HL-60 (cell line): ENCODE results near the gene TOMM34.

Experiments used
- DNase-seq, 2 experiments: peaks; one replicate each; pipeline ENCODE4 v3.0.0-alpha.2; 2010 to 2020; ENCODE audit warnings: low read depth in 1 of 2, low spot score in 1 of 2
- H3K27ac ChIP-seq: fragments of 250-450 bp; sonication (Bioruptor Pico); replicated peaks from 2 replicates; pipeline ENCODE4 v1.5.1; 2020; ENCODE audit warnings: mild to moderate bottlenecking, moderate library complexity
- H3K27me3 ChIP-seq: fragments of 250-450 bp; sonication (Bioruptor Pico); 2 replicates; pipeline ENCODE4 v1.5.1; 2021; ENCODE audit warnings: mild to moderate bottlenecking, moderate library complexity; ENCODE audit not compliant: insufficient read depth, poor library complexity, severe bottlenecking
- H3K4me3 ChIP-seq: replicated peaks from 2 replicates; pipeline ENCODE4 v1.5.1; 2011; ENCODE audit warnings: mild to moderate bottlenecking, control low read depth, low read length; ENCODE audit not compliant: insufficient read depth
- CTCF ChIP-seq: IDR thresholded peaks from one replicate; pipeline ENCODE4 v1.5.1; 2011; ENCODE audit warnings: low read length, control low read depth, inconsistent platforms; ENCODE audit not compliant: insufficient read depth
- GABPA ChIP-seq: IDR thresholded peaks from 2 replicates; pipeline ENCODE4 v1.6.1; 2012; ENCODE audit warnings: low read depth
- POLR2AphosphoS5 ChIP-seq: IDR thresholded peaks from 2 replicates; pipeline ENCODE4 v1.6.1; 2012; ENCODE audit warnings: low read depth
- SPI1 ChIP-seq: IDR thresholded peaks from 2 replicates; pipeline ENCODE4 v1.6.1; 2012; ENCODE audit warnings: low read depth, mild to moderate bottlenecking, borderline replicate concordance
- TF ChIP-seq, protein P1 (sequence below): IDR thresholded peaks from 2 replicates; pipeline ENCODE4 v1.6.1; 2012; ENCODE audit warnings: low read depth; ENCODE audit not compliant: insufficient replicate concordance

The TOMM34 gene

GRCh38 chr20:44959638-44960102 lies 527 bp downstream of the TOMM34 start:
- DNase-seq = peak in 1 of 2 experiments; percentile 24
- H3K27ac ChIP-seq = peak overlapping the region; percentile 67
- TF ChIP-seq CTCF (no peak), GABPA (no peak), POLR2AphosphoS5 (no peak), SPI1 (no peak)
- TF ChIP-seq, protein P1, sequence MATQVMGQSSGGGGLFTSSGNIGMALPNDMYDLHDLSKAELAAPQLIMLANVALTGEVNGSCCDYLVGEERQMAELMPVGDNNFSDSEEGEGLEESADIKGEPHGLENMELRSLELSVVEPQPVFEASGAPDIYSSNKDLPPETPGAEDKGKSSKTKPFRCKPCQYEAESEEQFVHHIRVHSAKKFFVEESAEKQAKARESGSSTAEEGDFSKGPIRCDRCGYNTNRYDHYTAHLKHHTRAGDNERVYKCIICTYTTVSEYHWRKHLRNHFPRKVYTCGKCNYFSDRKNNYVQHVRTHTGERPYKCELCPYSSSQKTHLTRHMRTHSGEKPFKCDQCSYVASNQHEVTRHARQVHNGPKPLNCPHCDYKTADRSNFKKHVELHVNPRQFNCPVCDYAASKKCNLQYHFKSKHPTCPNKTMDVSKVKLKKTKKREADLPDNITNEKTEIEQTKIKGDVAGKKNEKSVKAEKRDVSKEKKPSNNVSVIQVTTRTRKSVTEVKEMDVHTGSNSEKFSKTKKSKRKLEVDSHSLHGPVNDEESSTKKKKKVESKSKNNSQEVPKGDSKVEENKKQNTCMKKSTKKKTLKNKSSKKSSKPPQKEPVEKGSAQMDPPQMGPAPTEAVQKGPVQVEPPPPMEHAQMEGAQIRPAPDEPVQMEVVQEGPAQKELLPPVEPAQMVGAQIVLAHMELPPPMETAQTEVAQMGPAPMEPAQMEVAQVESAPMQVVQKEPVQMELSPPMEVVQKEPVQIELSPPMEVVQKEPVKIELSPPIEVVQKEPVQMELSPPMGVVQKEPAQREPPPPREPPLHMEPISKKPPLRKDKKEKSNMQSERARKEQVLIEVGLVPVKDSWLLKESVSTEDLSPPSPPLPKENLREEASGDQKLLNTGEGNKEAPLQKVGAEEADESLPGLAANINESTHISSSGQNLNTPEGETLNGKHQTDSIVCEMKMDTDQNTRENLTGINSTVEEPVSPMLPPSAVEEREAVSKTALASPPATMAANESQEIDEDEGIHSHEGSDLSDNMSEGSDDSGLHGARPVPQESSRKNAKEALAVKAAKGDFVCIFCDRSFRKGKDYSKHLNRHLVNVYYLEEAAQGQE = no peak

GRCh38 chr20:44959082-44959637 lies 1.0 kb downstream of the TOMM34 start:
- H3K4me3 ChIP-seq = peak overlapping the region; percentile 95
- peak overlapping the region; percentile 67 for H3K27ac ChIP-seq
- DNase-seq = peak; percentile 29 to 34
- H3K27me3 ChIP-seq = no peaks in the 10 kb centered on the region
- TF ChIP-seq, protein P1 = no peak
- TF ChIP-seq GABPA = no peak
- TF ChIP-seq CTCF = no peak
- no peak; the same call in 1 of the 2 replicates for TF ChIP-seq SPI1
- TF ChIP-seq POLR2AphosphoS5 = no peak

More at GRCh38 chr20:44959638-44960102, 527 bp downstream of the TOMM34 start:
- peak overlapping the region; percentile 95 for H3K4me3 ChIP-seq
- no peaks in the 10 kb centered on the region for H3K27me3 ChIP-seq

DNA sequence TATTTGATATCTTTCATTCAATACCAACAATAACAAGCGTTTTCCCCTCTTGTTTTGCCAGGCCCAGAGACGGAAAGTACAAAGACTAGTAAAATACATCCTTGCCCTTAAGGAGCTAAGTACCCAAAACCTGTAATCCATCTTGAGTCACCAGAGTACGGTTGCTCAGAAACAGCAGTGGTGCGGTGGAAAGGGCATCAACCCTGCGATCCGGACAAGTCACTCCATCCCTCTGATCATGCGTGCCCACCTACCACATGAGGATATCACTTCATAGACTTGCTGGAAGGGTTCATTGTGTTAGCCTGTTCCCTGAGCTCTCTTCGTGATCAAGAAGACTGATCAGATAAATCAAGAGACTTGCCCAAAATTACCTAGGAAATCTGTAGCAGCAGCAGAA lies 1.9 kb downstream of the TOMM34 start:
- DNase-seq = no peak
- Histone ChIP-seq H3K27ac (no peak overlapping the region), H3K27me3 (no peaks in the 10 kb centered on the region), H3K4me3 (no peak overlapping the region)
- TF ChIP-seq SPI1 (no peak), POLR2AphosphoS5 (no peak), GABPA (no peak), CTCF (no peak)
- TF ChIP-seq, protein P1 = no peak
